C1 segment of cervical spinal cord (tissue), 14 donors: ENCODE results near the gene CIPC.

Experiments used
- DNase-seq, 14 donors: peaks; one replicate each; lab custom pipeline; 2025; lab: John Stamatoyannopoulos, UW

CIPC gene

GRCh38 chr14:77097700-77098528 is at the start of gene CIPC:
CIPC (plus strand) TSS chr14:77098258; CDS start chr14:77105709, 7,451 bp downstream.
- DNase-seq: peak; percentile 95 to 100 (median 99)

GRCh38 chr14:77051116-77051515 is 46.9 kb upstream of the CIPC start:
- DNase-seq: peak in 7 of 14 donors; percentile 10 to 50 (median 25)

GRCh38 chr14:77052281-77053044 is 45.6 kb upstream of the CIPC start:
- DNase-seq: peak in 3 of 14 donors; percentile 23 to 76 (median 42)

- DNase-seq: peak in 11 of 14 donors; percentile 17 to 73 (median 42)
These were observed 44.8 kb upstream of the CIPC start for GRCh38 chr14:77053046-77053841.

GRCh38 chr14:77055306-77055705 is 42.8 kb upstream of the CIPC start:
- peak in 2 of 14 donors; percentile 21 to 31 for DNase-seq

- DNase-seq: no peak
These were observed 42.1 kb upstream of the CIPC start for GRCh38 chr14:77055981-77056380.

GRCh38 chr14:77058117-77058516 is 39.9 kb upstream of the CIPC start:
- no peak for DNase-seq

GRCh38 chr14:77058785-77059184 is 39.3 kb upstream of the CIPC start:
- DNase-seq: no peak

- DNase-seq: peak in 10 of 14 donors; percentile 30 to 90 (median 70)
These were observed 38.7 kb upstream of the CIPC start for GRCh38 chr14:77059276-77059915.

GRCh38 chr14:77061630-77062257 is 36.3 kb upstream of the CIPC start:
- DNase-seq: no peak

- no peak for DNase-seq
These were observed 35.8 kb upstream of the CIPC start for GRCh38 chr14:77062261-77062660.

GRCh38 chr14:77063571-77064171 is 34.4 kb upstream of the CIPC start:
- peak in 2 of 14 donors; percentile 17 to 67 for DNase-seq

- no peak for DNase-seq
These were observed 33.4 kb upstream of the CIPC start for GRCh38 chr14:77064521-77065178.

GRCh38 chr14:77065851-77066577 is 32.0 kb upstream of the CIPC start:
- no peak for DNase-seq

GRCh38 chr14:77066578-77067172 is 31.4 kb upstream of the CIPC start:
- no peak for DNase-seq

- peak in 11 of 14 donors; percentile 24 to 69 (median 51) for DNase-seq
These were observed 30.2 kb upstream of the CIPC start for GRCh38 chr14:77067632-77068516.

GRCh38 chr14:77068517-77069200 is 29.4 kb upstream of the CIPC start:
- no peak for DNase-seq
